Measurements from ENCODE around the gene GLS. TPM values are rescaled to one million over a fixed set of nuclear protein-coding genes. Genes with fewer than 3 reads are reported as not detected.
A peak's percentile ranks its signal among the peaks of the same experiment; 100 is the strongest.

GLS gene
- polyA plus RNA-seq, 1 experiment, result 206 TPM

DNA sequence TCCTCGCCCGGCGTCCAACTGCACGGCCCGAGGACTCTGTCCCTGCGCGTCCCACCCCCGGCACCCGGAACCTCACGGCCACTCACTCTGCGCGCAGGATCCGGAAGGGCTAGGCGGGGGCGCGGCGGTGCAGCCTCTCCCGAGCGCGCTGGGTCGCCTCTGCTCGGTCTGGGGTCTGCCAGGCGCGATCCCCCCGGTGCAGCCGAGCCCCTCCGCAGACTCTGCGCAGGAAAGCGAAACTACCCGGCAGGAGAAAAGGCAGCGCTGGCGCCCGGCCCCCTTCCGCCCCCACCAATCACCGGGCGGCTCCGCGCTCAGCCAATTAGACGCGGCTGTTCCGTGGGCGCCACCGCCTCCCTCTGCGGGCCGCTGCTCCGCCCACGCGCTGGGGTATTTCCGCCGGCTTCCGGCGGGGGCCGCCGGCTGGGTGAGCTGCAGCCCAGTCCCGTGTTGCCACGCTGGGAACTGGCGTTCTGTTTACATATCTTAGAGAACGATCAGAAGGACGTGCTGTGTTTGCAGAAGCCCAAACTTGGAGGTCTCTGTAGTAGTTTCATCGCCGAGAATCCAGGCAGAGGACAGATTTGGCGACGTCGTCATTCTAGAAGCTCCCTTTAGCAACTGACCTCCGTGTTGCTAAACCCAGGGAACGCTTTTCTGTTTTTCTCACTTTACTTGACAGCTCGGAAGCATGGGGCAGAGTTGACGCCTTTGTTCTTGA is 133.5 kb downstream of the GLS start, which contains the start of gene STAT1:
STAT1 (minus strand) TSS at position 240 of the 721 bp plus-strand sequence. CDS start 4,168 bp downstream, outside the sequence.
- CTCF ChIA-PET, result interaction anchor here (0.7 to 1.3 kb wide), 2 partner anchors 141 to 142 kb away, joined by 3 to 4 read pairs; no protein-coding TSS in a partner anchor
- H3K27me3 ChIP-seq (ENCODE audit: control insufficient read depth, insufficient read depth, low read length), result no peaks in the 10 kb centered on the region

DNA sequence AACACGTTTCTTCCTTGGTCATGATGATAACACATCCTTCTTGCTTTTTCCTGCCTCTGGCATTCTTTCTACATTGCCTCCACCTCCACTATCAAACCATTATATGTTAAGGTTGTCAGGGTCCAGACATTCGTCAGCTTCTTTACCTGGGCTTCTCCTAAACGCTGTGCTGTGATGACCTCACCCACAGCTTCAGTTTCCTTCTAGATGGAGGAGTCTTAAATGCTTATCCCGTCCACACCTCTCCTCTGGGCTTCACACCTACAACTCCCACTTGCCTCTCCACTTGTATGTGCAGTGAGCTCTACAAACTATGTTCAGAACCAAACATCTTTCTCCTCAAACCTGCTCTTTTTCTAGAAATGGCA is 134.0 kb downstream of the GLS start:
- ChIA-PET POLR2A (interaction anchor here (0.7 to 1.2 kb wide), 3 partner anchors 32 to 37 kb away, joined by 3 to 11 read pairs (median 3); no protein-coding TSS in a partner anchor), CTCF (interaction anchor here (0.7 to 1.3 kb wide), 2 partner anchors 140 to 141 kb away, joined by 3 to 4 read pairs; no protein-coding TSS in a partner anchor)
- H3K27me3 ChIP-seq (ENCODE audit: control insufficient read depth, insufficient read depth, low read length), result no peaks in the 10 kb centered on the region
- TF ChIP-seq, protein P1, sequence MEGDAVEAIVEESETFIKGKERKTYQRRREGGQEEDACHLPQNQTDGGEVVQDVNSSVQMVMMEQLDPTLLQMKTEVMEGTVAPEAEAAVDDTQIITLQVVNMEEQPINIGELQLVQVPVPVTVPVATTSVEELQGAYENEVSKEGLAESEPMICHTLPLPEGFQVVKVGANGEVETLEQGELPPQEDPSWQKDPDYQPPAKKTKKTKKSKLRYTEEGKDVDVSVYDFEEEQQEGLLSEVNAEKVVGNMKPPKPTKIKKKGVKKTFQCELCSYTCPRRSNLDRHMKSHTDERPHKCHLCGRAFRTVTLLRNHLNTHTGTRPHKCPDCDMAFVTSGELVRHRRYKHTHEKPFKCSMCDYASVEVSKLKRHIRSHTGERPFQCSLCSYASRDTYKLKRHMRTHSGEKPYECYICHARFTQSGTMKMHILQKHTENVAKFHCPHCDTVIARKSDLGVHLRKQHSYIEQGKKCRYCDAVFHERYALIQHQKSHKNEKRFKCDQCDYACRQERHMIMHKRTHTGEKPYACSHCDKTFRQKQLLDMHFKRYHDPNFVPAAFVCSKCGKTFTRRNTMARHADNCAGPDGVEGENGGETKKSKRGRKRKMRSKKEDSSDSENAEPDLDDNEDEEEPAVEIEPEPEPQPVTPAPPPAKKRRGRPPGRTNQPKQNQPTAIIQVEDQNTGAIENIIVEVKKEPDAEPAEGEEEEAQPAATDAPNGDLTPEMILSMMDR (IDR thresholded peaks at IDR 0.05; ENCODE audit: low read depth, low read length), result no peak
- no peak for DNase-seq (ENCODE audit: low read depth, low spot score)
- peak overlapping the region; percentile 65 for H3K4me3 ChIP-seq (ENCODE audit: low read depth, low read length)
- H3K27ac ChIP-seq (ENCODE audit: low read depth, low read length), result peak overlapping the region; percentile 98
- H3K9me3 ChIP-seq (ENCODE audit: control insufficient read depth, insufficient read depth, low read length), result no peaks in the 10 kb centered on the region

More for the DNA sequence above, 133.5 kb downstream of the GLS start, which contains the start of gene STAT1:
- POLR2A ChIA-PET, result interaction anchor here (0.7 to 1.4 kb wide), 4 partner anchors 32 to 38 kb away, joined by 3 to 11 read pairs (median 3); no protein-coding TSS in a partner anchor
- TF ChIP-seq, protein P1 (IDR thresholded peaks at IDR 0.05; ENCODE audit: low read depth, low read length), result no peak
- Histone ChIP-seq H3K4me3 (ENCODE audit: low read depth, low read length) (peak within 1 kb of the TSS; percentile 89), H3K27ac (ENCODE audit: low read depth, low read length) (peak within 1 kb of the TSS; percentile 98), H3K9me3 (ENCODE audit: control insufficient read depth, insufficient read depth, low read length) (no peaks in the 10 kb centered on the region)
- DNase-seq (ENCODE audit: low read depth, low spot score), result peak; percentile 89

Other genes with a start within 250 kb of the GLS start
- 23.2 and 30.7 TPM in 2 replicates for gene NAB1, start 231.7 kb upstream of the GLS start, polyA plus RNA-seq (2011; rRNA removed)
- gene STAT1, start 133.3 kb downstream of the GLS start, polyA plus RNA-seq (2011; rRNA removed), result 109 and 130 TPM in 2 replicates